ENCODE measurements around the gene DNAH17.

DNA sequence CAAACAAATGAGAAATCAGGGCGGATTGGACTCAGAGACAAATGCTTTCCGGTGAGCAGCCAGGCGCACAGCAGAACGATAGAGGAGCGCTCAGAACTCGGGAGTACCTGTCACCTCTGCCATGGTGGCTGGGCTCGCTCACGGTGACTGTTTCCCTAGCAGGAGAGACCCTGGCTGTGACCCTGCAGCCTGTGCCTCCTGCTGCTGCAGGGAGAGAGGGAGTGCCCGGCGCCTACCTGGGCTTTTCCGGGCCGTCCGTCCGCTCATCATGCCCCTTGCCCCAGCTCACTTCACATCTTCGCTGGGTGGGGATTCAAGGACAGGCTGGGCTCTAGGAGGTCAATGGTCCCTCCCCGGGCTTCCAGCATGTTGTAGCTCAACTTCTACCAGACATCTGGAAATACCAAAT is 14.1 kb upstream of the DNAH17 start:
- TF ChIP-seq, protein P1, sequence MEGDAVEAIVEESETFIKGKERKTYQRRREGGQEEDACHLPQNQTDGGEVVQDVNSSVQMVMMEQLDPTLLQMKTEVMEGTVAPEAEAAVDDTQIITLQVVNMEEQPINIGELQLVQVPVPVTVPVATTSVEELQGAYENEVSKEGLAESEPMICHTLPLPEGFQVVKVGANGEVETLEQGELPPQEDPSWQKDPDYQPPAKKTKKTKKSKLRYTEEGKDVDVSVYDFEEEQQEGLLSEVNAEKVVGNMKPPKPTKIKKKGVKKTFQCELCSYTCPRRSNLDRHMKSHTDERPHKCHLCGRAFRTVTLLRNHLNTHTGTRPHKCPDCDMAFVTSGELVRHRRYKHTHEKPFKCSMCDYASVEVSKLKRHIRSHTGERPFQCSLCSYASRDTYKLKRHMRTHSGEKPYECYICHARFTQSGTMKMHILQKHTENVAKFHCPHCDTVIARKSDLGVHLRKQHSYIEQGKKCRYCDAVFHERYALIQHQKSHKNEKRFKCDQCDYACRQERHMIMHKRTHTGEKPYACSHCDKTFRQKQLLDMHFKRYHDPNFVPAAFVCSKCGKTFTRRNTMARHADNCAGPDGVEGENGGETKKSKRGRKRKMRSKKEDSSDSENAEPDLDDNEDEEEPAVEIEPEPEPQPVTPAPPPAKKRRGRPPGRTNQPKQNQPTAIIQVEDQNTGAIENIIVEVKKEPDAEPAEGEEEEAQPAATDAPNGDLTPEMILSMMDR (IDR thresholded peaks at IDR 0.05) = no peak
- TF ChIP-seq EP300 (IDR thresholded peaks at IDR 0.05; ENCODE audit: low read depth) = no peak
- TF ChIP-seq POLR2A (IDR thresholded peaks at IDR 0.05) = no peak
- no peak for TF ChIP-seq POLR2AphosphoS5 (IDR thresholded peaks at IDR 0.05)

Data from transverse colon (tissue), 4 donors.